ENCODE results near the gene RASD2. TPM values are rescaled to one million over a fixed set of nuclear protein-coding genes. Genes with fewer than 3 reads are reported as not detected.

RASD2 gene
- total and polyA plus RNA-seq, 4 donors: 0.77 to 12.0 (median 7.0) TPM

GRCh38 chr22:35555483-35555890 is 14.9 kb downstream of the RASD2 start:
- H3K4me3 ChIP-seq (ENCODE audit: low read depth, low read length): no peak overlapping the region
- H3K4me1 ChIP-seq (ENCODE audit: control insufficient read depth, insufficient read depth, low read length): peaks cover 13% of the 10 kb centered on the region
- no peaks in the 10 kb centered on the region for H3K27me3 ChIP-seq (ENCODE audit: control insufficient read depth, insufficient read depth, low read length)
- H3K9me3 ChIP-seq (ENCODE audit: control insufficient read depth, insufficient read depth, low read length): no peaks in the 10 kb centered on the region
- H3K27ac ChIP-seq (ENCODE audit: low read depth, low read length): no peak overlapping the region
- WGBS (ENCODE audit: insufficient coverage): 74% methylated on average over 4 of the region's 13 CpGs
- peaks cover 13% of the 10 kb centered on the region for H3K36me3 ChIP-seq (ENCODE audit: control insufficient read depth, insufficient read depth, low read length)
- no peak for DNase-seq (ENCODE audit: low read depth in 4 of 6, low spot score in 6 of 6)

GRCh38 chr22:35555946-35556547 is 15.4 kb downstream of the RASD2 start:
- no peak for DNase-seq (ENCODE audit: low read depth in 4 of 6, low spot score in 6 of 6)
- peaks cover 13% of the 10 kb centered on the region for H3K36me3 ChIP-seq (ENCODE audit: control insufficient read depth, insufficient read depth, low read length)
- 64% methylated on average over 8 of the region's 10 CpGs for WGBS (ENCODE audit: insufficient coverage)
- H3K27ac ChIP-seq (ENCODE audit: low read depth, low read length): no peak overlapping the region
- no peaks in the 10 kb centered on the region for H3K27me3 ChIP-seq (ENCODE audit: control insufficient read depth, insufficient read depth, low read length)
- no peak overlapping the region for H3K4me3 ChIP-seq (ENCODE audit: low read depth, low read length)
- no peaks in the 10 kb centered on the region for H3K9me3 ChIP-seq (ENCODE audit: control insufficient read depth, insufficient read depth, low read length)
- peaks cover 13% of the 10 kb centered on the region for H3K4me1 ChIP-seq (ENCODE audit: control insufficient read depth, insufficient read depth, low read length)

GRCh38 chr22:35556666-35557065 is 16.0 kb downstream of the RASD2 start:
- Histone ChIP-seq H3K27me3 (ENCODE audit: control insufficient read depth, insufficient read depth, low read length) (no peaks in the 10 kb centered on the region), H3K9me3 (ENCODE audit: control insufficient read depth, insufficient read depth, low read length) (no peaks in the 10 kb centered on the region), H3K4me1 (ENCODE audit: control insufficient read depth, insufficient read depth, low read length) (peaks cover 13% of the 10 kb centered on the region), H3K4me3 (ENCODE audit: low read depth, low read length) (no peak overlapping the region), H3K27ac (ENCODE audit: low read depth, low read length) (no peak overlapping the region), H3K36me3 (ENCODE audit: control insufficient read depth, insufficient read depth, low read length) (peaks cover 8% of the 10 kb centered on the region)
- no peak for DNase-seq (ENCODE audit: low read depth in 4 of 6, low spot score in 6 of 6)
- 85% methylated on average over 2 of the region's 5 CpGs for WGBS (ENCODE audit: insufficient coverage)

- 100% methylated on average over 3 of the region's 5 CpGs for WGBS (ENCODE audit: insufficient coverage)
Measured at GRCh38 chr22:35558031-35558430, 17.4 kb downstream of the RASD2 start.

GRCh38 chr22:35558719-35559118 is 18.1 kb downstream of the RASD2 start:
- 98% methylated on average over 3 of the region's 3 CpGs for WGBS (ENCODE audit: insufficient coverage)

More at GRCh38 chr22:35558031-35558430, 17.4 kb downstream of the RASD2 start:
- no peak overlapping the region for H3K27ac ChIP-seq (ENCODE audit: low read depth, low read length)
- H3K4me1 ChIP-seq (ENCODE audit: control insufficient read depth, insufficient read depth, low read length): peaks cover 13% of the 10 kb centered on the region
- no peaks in the 10 kb centered on the region for H3K36me3 ChIP-seq (ENCODE audit: control insufficient read depth, insufficient read depth, low read length)
- H3K4me3 ChIP-seq (ENCODE audit: low read depth, low read length): no peak overlapping the region
- H3K27me3 ChIP-seq (ENCODE audit: control insufficient read depth, insufficient read depth, low read length): no peaks in the 10 kb centered on the region
- H3K9me3 ChIP-seq (ENCODE audit: control insufficient read depth, insufficient read depth, low read length): no peaks in the 10 kb centered on the region
- DNase-seq (ENCODE audit: low read depth in 4 of 6, low spot score in 6 of 6): no peak

GRCh38 chr22:35559354-35560005 is 18.8 kb downstream of the RASD2 start:
- Histone ChIP-seq H3K27ac (ENCODE audit: low read depth, low read length) (no peak overlapping the region), H3K27me3 (ENCODE audit: control insufficient read depth, insufficient read depth, low read length) (no peaks in the 10 kb centered on the region), H3K4me3 (ENCODE audit: low read depth, low read length) (no peak overlapping the region), H3K36me3 (ENCODE audit: control insufficient read depth, insufficient read depth, low read length) (no peaks in the 10 kb centered on the region), H3K4me1 (ENCODE audit: control insufficient read depth, insufficient read depth, low read length) (peaks cover 13% of the 10 kb centered on the region), H3K9me3 (ENCODE audit: control insufficient read depth, insufficient read depth, low read length) (no peaks in the 10 kb centered on the region)
- WGBS (ENCODE audit: insufficient coverage): no CpG with 5 or more reads among the region's 2 CpGs
- DNase-seq (ENCODE audit: low read depth in 4 of 6, low spot score in 6 of 6): no peak

More at GRCh38 chr22:35558719-35559118, 18.1 kb downstream of the RASD2 start:
- no peak overlapping the region for H3K4me3 ChIP-seq (ENCODE audit: low read depth, low read length)
- no peak overlapping the region for H3K27ac ChIP-seq (ENCODE audit: low read depth, low read length)
- peaks cover 13% of the 10 kb centered on the region for H3K4me1 ChIP-seq (ENCODE audit: control insufficient read depth, insufficient read depth, low read length)
- no peak for DNase-seq (ENCODE audit: low read depth in 4 of 6, low spot score in 6 of 6)
- no peaks in the 10 kb centered on the region for H3K36me3 ChIP-seq (ENCODE audit: control insufficient read depth, insufficient read depth, low read length)
- H3K9me3 ChIP-seq (ENCODE audit: control insufficient read depth, insufficient read depth, low read length): no peaks in the 10 kb centered on the region
- H3K27me3 ChIP-seq (ENCODE audit: control insufficient read depth, insufficient read depth, low read length): no peaks in the 10 kb centered on the region

GRCh38 chr22:35560366-35560765 is 19.7 kb downstream of the RASD2 start:
- no peaks in the 10 kb centered on the region for H3K36me3 ChIP-seq (ENCODE audit: control insufficient read depth, insufficient read depth, low read length)
- DNase-seq (ENCODE audit: low read depth in 4 of 6, low spot score in 6 of 6): no peak
- H3K9me3 ChIP-seq (ENCODE audit: control insufficient read depth, insufficient read depth, low read length): no peaks in the 10 kb centered on the region
- no peaks in the 10 kb centered on the region for H3K27me3 ChIP-seq (ENCODE audit: control insufficient read depth, insufficient read depth, low read length)
- no peak overlapping the region for H3K4me3 ChIP-seq (ENCODE audit: low read depth, low read length)
- H3K27ac ChIP-seq (ENCODE audit: low read depth, low read length): no peak overlapping the region
- 48% methylated on average over 3 of the region's 5 CpGs for WGBS (ENCODE audit: insufficient coverage)
- peaks cover 8% of the 10 kb centered on the region for H3K4me1 ChIP-seq (ENCODE audit: control insufficient read depth, insufficient read depth, low read length)

- H3K27me3 ChIP-seq (ENCODE audit: control insufficient read depth, insufficient read depth, low read length): no peaks in the 10 kb centered on the region
- H3K9me3 ChIP-seq (ENCODE audit: control insufficient read depth, insufficient read depth, low read length): no peaks in the 10 kb centered on the region
- 100% methylated on average over 1 of the region's 1 CpG for WGBS (ENCODE audit: insufficient coverage)
- H3K27ac ChIP-seq (ENCODE audit: low read depth, low read length): no peak overlapping the region
- no peak overlapping the region for H3K4me3 ChIP-seq (ENCODE audit: low read depth, low read length)
- no peak for DNase-seq (ENCODE audit: low read depth in 4 of 6, low spot score in 6 of 6)
- no peaks in the 10 kb centered on the region for H3K36me3 ChIP-seq (ENCODE audit: control insufficient read depth, insufficient read depth, low read length)
- peaks cover 3% of the 10 kb centered on the region for H3K4me1 ChIP-seq (ENCODE audit: control insufficient read depth, insufficient read depth, low read length)
Measured at GRCh38 chr22:35560824-35561223, 20.2 kb downstream of the RASD2 start.

GRCh38 chr22:35561796-35562526 is 21.3 kb downstream of the RASD2 start:
- H3K27me3 ChIP-seq (ENCODE audit: control insufficient read depth, insufficient read depth, low read length): no peaks in the 10 kb centered on the region
- H3K27ac ChIP-seq (ENCODE audit: low read depth, low read length): no peak overlapping the region
- no peaks in the 10 kb centered on the region for H3K9me3 ChIP-seq (ENCODE audit: control insufficient read depth, insufficient read depth, low read length)
- H3K4me1 ChIP-seq (ENCODE audit: control insufficient read depth, insufficient read depth, low read length): no peaks in the 10 kb centered on the region
- no peak overlapping the region for H3K4me3 ChIP-seq (ENCODE audit: low read depth, low read length)
- DNase-seq (ENCODE audit: low read depth in 4 of 6, low spot score in 6 of 6): no peak
- no peaks in the 10 kb centered on the region for H3K36me3 ChIP-seq (ENCODE audit: control insufficient read depth, insufficient read depth, low read length)
- WGBS (ENCODE audit: insufficient coverage): 90% methylated on average over 20 of the region's 20 CpGs

Measured in spinal cord (tissue), 10 donors.